ENCODE measurements around the gene TMEM225B. TPM values are rescaled to one million over a fixed set of nuclear protein-coding genes. Genes with fewer than 3 reads are reported as not detected.
"Not testable (repeated sequence)": the region's sequence is repeated elsewhere in the genome, so short reads cannot be mapped to it uniquely, and the experiment has no call there.

Gene TMEM225B
- total RNA-seq, 4 donors from 2014 or later = 0.82 to 1.8 (median 0.89) TPM

GRCh38 chr7:99643464-99643863, 45.4 kb downstream of the TMEM225B start:
- DNase-seq (ENCODE audit: low spot score) (no peak), ATAC-seq (ENCODE audit: low FRiP score) (no peak)
- no peak for TF ChIP-seq CTCF (IDR thresholded peaks at IDR 0.05)

- ATAC-seq (ENCODE audit: low FRiP score) = no peak
- TF ChIP-seq CTCF (IDR thresholded peaks at IDR 0.05) = no peak
- no peak for DNase-seq (ENCODE audit: low spot score)
Observed at GRCh38 chr7:99644431-99644830, 46.4 kb downstream of the TMEM225B start.

GRCh38 chr7:99645590-99645989, 47.5 kb downstream of the TMEM225B start:
- no peak for TF ChIP-seq CTCF (IDR thresholded peaks at IDR 0.05)
- no peak for DNase-seq (ENCODE audit: low spot score)
- ATAC-seq (ENCODE audit: low FRiP score) = no peak

GRCh38 chr7:99648843-99649242, 50.8 kb downstream of the TMEM225B start:
- no peak for DNase-seq (ENCODE audit: low spot score)
- no peak for ATAC-seq (ENCODE audit: low FRiP score)
- no peak for TF ChIP-seq CTCF (IDR thresholded peaks at IDR 0.05)

GRCh38 chr7:99651290-99651689, 53.2 kb downstream of the TMEM225B start:
- no peak for ATAC-seq (ENCODE audit: low FRiP score)
- no peak for DNase-seq (ENCODE audit: low spot score)
- no peak for TF ChIP-seq CTCF (IDR thresholded peaks at IDR 0.05)

- no peak for TF ChIP-seq CTCF (IDR thresholded peaks at IDR 0.05)
- ATAC-seq (ENCODE audit: low FRiP score) (no peak), DNase-seq (ENCODE audit: low spot score) (no peak)
Observed at GRCh38 chr7:99652671-99653070, 54.6 kb downstream of the TMEM225B start.

- not testable (repeated sequence) for ATAC-seq (ENCODE audit: low FRiP score); DNase-seq (ENCODE audit: low spot score)
Observed at GRCh38 chr7:99653269-99653668, 55.2 kb downstream of the TMEM225B start.

GRCh38 chr7:99653754-99654153, 55.7 kb downstream of the TMEM225B start:
- ATAC-seq (ENCODE audit: low FRiP score) = no peak
- TF ChIP-seq CTCF (IDR thresholded peaks at IDR 0.05) = no peak
- no peak for DNase-seq (ENCODE audit: low spot score)

GRCh38 chr7:99654626-99655025, 56.6 kb downstream of the TMEM225B start:
- not testable (repeated sequence) for DNase-seq (ENCODE audit: low spot score); ATAC-seq (ENCODE audit: low FRiP score)

- not testable (repeated sequence) for ATAC-seq (ENCODE audit: low FRiP score); DNase-seq (ENCODE audit: low spot score)
Observed at GRCh38 chr7:99657879-99658278, 59.8 kb downstream of the TMEM225B start.

All from omental fat pad (tissue), 4 donors.